Loucy (cell line): ENCODE measurements around the gene MTMR1.

Source experiments
- H2AFZ ChIP-seq: fragments of 200-600 bp; sonication (generic); 2 replicates; pipeline ENCODE4 v1.6.0; 2016; ENCODE audit warnings: antibody characterized with exemption, mild to moderate bottlenecking, low read length, moderate library complexity
- H3F3A ChIP-seq: fragments of 200-600 bp; 2 replicates; pipeline ENCODE4 v1.6.0; 2016; ENCODE audit warnings: antibody characterized with exemption, low read depth, mild to moderate bottlenecking
- H3K27me3 ChIP-seq: fragments of 200-600 bp; sonication (generic); 2 replicates; pipeline ENCODE4 v1.6.1; 2014; ENCODE audit warnings: low read length, mild to moderate bottlenecking; ENCODE audit not compliant: insufficient read depth, poor library complexity, severe bottlenecking
- H3K36me3 ChIP-seq: fragments of 200-600 bp; sonication (generic); 2 replicates; pipeline ENCODE4 v1.6.1; 2016; ENCODE audit warnings: low read length; ENCODE audit not compliant: insufficient read depth
- H3K4me1 ChIP-seq: fragments of 200-600 bp; sonication (generic); 2 replicates; pipeline ENCODE4 v1.5.1; 2014; ENCODE audit warnings: low read length, mild to moderate bottlenecking; ENCODE audit not compliant: insufficient read depth, poor library complexity, severe bottlenecking
- H3K4me2 ChIP-seq: fragments of 200-600 bp; sonication (generic); 2 replicates; pipeline ENCODE4 v1.6.0; 2014; ENCODE audit warnings: antibody characterized with exemption, low read length, low read depth, mild to moderate bottlenecking; ENCODE audit not compliant: poor library complexity, severe bottlenecking
- H3K4me3 ChIP-seq: fragments of 200-600 bp; sonication (generic); 2 replicates; pipeline ENCODE4 v1.5.1; 2014; ENCODE audit warnings: low read length, mild to moderate bottlenecking, mixed read lengths; ENCODE audit not compliant: poor library complexity, severe bottlenecking
- H3K79me2 ChIP-seq: fragments of 200-600 bp; sonication (generic); 2 replicates; pipeline ENCODE4 v1.6.1; 2014; ENCODE audit warnings: low read length; ENCODE audit not compliant: insufficient read depth
- H3K9ac ChIP-seq: fragments of 200-600 bp; sonication (generic); 2 replicates; pipeline ENCODE4 v1.6.0; 2014; ENCODE audit warnings: mild to moderate bottlenecking, low read depth, low read length, moderate library complexity; ENCODE audit not compliant: poor library complexity, severe bottlenecking
- H3K9me2 ChIP-seq: fragments of 200-600 bp; sonication (generic); replicated peaks from 2 replicates; pipeline ENCODE4 v1.6.1; 2016; ENCODE audit warnings: low read depth, low read length, mixed read lengths
- H3K9me3 ChIP-seq: fragments of 200-600 bp; sonication (generic); 2 replicates; pipeline ENCODE4 v1.6.1; 2014; ENCODE audit warnings: mild to moderate bottlenecking, antibody characterized with exemption, low read length, low read depth; ENCODE audit not compliant: insufficient read depth
- H4K20me1 ChIP-seq: fragments of 200-600 bp; sonication (generic); 2 replicates; pipeline ENCODE4 v1.6.0; 2014; ENCODE audit warnings: antibody characterized with exemption, low read length, mild to moderate bottlenecking; ENCODE audit not compliant: insufficient read depth, poor library complexity, severe bottlenecking
- CTCF ChIP-seq: fragments of 200-600 bp; sonication (generic); conservative IDR thresholded peaks from 2 replicates; pipeline ENCODE4 v1.5.1; 2014; ENCODE audit warnings: mild to moderate bottlenecking, antibody characterized with exemption, low read length
- EZH2phosphoT487 ChIP-seq: fragments of 200-600 bp; IDR thresholded peaks from 2 replicates; pipeline ENCODE4 v1.6.1; 2018; ENCODE audit warnings: antibody characterized with exemption, mild to moderate bottlenecking, moderate library complexity, borderline replicate concordance

The MTMR1 gene

GRCh38 chrX:150694738-150695410, 1.7 kb downstream of the MTMR1 start:
- H3K79me2 ChIP-seq: peaks cover 52% of the 10 kb centered on the region
- no peaks in the 10 kb centered on the region for H3K9me2 ChIP-seq
- no peaks in the 10 kb centered on the region; the same call in 1 of the 2 replicates for H3F3A ChIP-seq
- TF ChIP-seq CTCF: no peak
- no peak for TF ChIP-seq EZH2phosphoT487
- no peaks in the 10 kb centered on the region for H3K36me3 ChIP-seq
- H2AFZ ChIP-seq: no peak overlapping the region
- peak overlapping the region; percentile 83 for H3K4me3 ChIP-seq
- H3K9ac ChIP-seq: peak overlapping the region; percentile 66
- peaks cover 38% of the 10 kb centered on the region for H3K4me1 ChIP-seq
- no peaks in the 10 kb centered on the region for H3K27me3 ChIP-seq
- H3K9me3 ChIP-seq: no peaks in the 10 kb centered on the region
- H4K20me1 ChIP-seq: peaks cover 11% of the 10 kb centered on the region
- peak overlapping the region; percentile 82 for H3K4me2 ChIP-seq

GRCh38 chrX:150696331-150696730, 3.1 kb downstream of the MTMR1 start:
- peaks cover 11% of the 10 kb centered on the region for H4K20me1 ChIP-seq
- peak overlapping the region; percentile 82 for H3K4me2 ChIP-seq
- peaks cover 38% of the 10 kb centered on the region for H3K4me1 ChIP-seq

GRCh38 chrX:150696866-150697265, 3.7 kb downstream of the MTMR1 start:
- Histone ChIP-seq H4K20me1 (peaks cover 11% of the 10 kb centered on the region), H3K4me3 (peak overlapping the region; percentile 83), H3K9ac (no peak overlapping the region), H3K9me3 (no peaks in the 10 kb centered on the region), H3F3A (no peaks in the 10 kb centered on the region; the same call in 1 of the 2 replicates), H2AFZ (no peak overlapping the region), H3K4me1 (peaks cover 34% of the 10 kb centered on the region), H3K27me3 (no peaks in the 10 kb centered on the region), H3K36me3 (peaks cover 5% of the 10 kb centered on the region; the same call in 1 of the 2 replicates), H3K9me2 (no peaks in the 10 kb centered on the region), H3K4me2 (peak overlapping the region; percentile 82), H3K79me2 (peaks cover 61% of the 10 kb centered on the region)
- TF ChIP-seq EZH2phosphoT487: no peak
- TF ChIP-seq CTCF: no peak

More at GRCh38 chrX:150696331-150696730, 3.1 kb downstream of the MTMR1 start:
- no peaks in the 10 kb centered on the region for H3K9me2 ChIP-seq
- H3K79me2 ChIP-seq: peaks cover 57% of the 10 kb centered on the region
- no peak overlapping the region for H2AFZ ChIP-seq
- no peaks in the 10 kb centered on the region for H3K9me3 ChIP-seq
- H3K27me3 ChIP-seq: no peaks in the 10 kb centered on the region
- peaks cover under 1% of the 10 kb centered on the region; the same call in 1 of the 2 replicates for H3K36me3 ChIP-seq
- no peaks in the 10 kb centered on the region; the same call in 1 of the 2 replicates for H3F3A ChIP-seq
- TF ChIP-seq EZH2phosphoT487 (no peak), CTCF (no peak)
- peak overlapping the region; percentile 83 for H3K4me3 ChIP-seq
- H3K9ac ChIP-seq: no peak overlapping the region
